Trophoblast cell (in vitro differentiated cells and primary cell): ENCODE results near the gene SETD3.

ENCODE experiments used
- DNase-seq, 2 donors: peaks; one replicate each; pipeline ENCODE4 v3.0.0-alpha.2; 2016
- H2AFZ ChIP-seq: 2 replicates; pipeline ENCODE4 v1.6.1; 2013; ENCODE audit warnings: low read length, moderate library complexity, mild to moderate bottlenecking; ENCODE audit not compliant: insufficient read depth, poor library complexity
- H2AK5ac ChIP-seq: 2 replicates; pipeline ENCODE4 v1.6.1; 2013; ENCODE audit warnings: mild to moderate bottlenecking, low read length
- H2BK120ac ChIP-seq: 2 replicates; pipeline ENCODE4 v1.6.1; 2013; ENCODE audit warnings: low read length, mild to moderate bottlenecking, moderate library complexity; ENCODE audit not compliant: insufficient read depth, poor library complexity
- H2BK12ac ChIP-seq: 2 replicates; pipeline ENCODE4 v1.6.1; 2013; ENCODE audit warnings: mild to moderate bottlenecking, low read length, moderate library complexity
- H2BK5ac ChIP-seq: 2 replicates; pipeline ENCODE4 v1.6.1; 2013; ENCODE audit warnings: low read length, low read depth, moderate library complexity, mild to moderate bottlenecking; ENCODE audit not compliant: poor library complexity
- H3K14ac ChIP-seq: 2 replicates; pipeline ENCODE4 v1.6.1; 2013; ENCODE audit warnings: mild to moderate bottlenecking, low read length
- H3K18ac ChIP-seq: 2 replicates; pipeline ENCODE4 v1.6.1; 2013; ENCODE audit warnings: mild to moderate bottlenecking, low read length
- H3K23ac ChIP-seq: 2 replicates; pipeline ENCODE4 v1.6.1; 2013; ENCODE audit warnings: low read length
- H3K27ac ChIP-seq: 2 replicates; pipeline ENCODE4 v1.5.1; 2013; ENCODE audit warnings: low read depth, mild to moderate bottlenecking, inconsistent platforms, low read length, moderate library complexity
- H3K27me3 ChIP-seq: 2 replicates; pipeline ENCODE4 v1.6.1; 2013; ENCODE audit warnings: inconsistent platforms, mild to moderate bottlenecking, low read length, moderate library complexity; ENCODE audit not compliant: insufficient read depth
- H3K36me3 ChIP-seq, 2 experiments: 1 replicate in 1 of 2; 2 replicates in 1 of 2; pipeline ENCODE4 v1.6.1; 2013; ENCODE audit warnings: low read length in 2 of 2, mild to moderate bottlenecking in 2 of 2, moderate library complexity in 1 of 2; ENCODE audit not compliant: insufficient read depth in 2 of 2, control insufficient read depth in 1 of 2
- H3K4ac ChIP-seq: 2 replicates; pipeline ENCODE4 v1.6.1; 2013; ENCODE audit warnings: low read depth, mild to moderate bottlenecking, low read length, moderate library complexity
- H3K4me1 ChIP-seq, 2 experiments: 1 replicate in 1 of 2; 2 replicates in 1 of 2; pipeline ENCODE4 v1.6.1; 2013; ENCODE audit warnings: low read length in 2 of 2, mild to moderate bottlenecking in 2 of 2, moderate library complexity in 1 of 2; ENCODE audit not compliant: insufficient read depth in 2 of 2, control insufficient read depth in 1 of 2
- H3K4me2 ChIP-seq: 2 replicates; pipeline ENCODE4 v1.6.1; 2013; ENCODE audit warnings: inconsistent platforms, mild to moderate bottlenecking, low read length, moderate library complexity
- H3K4me3 ChIP-seq: 2 replicates; pipeline ENCODE4 v1.5.1; 2013; ENCODE audit warnings: mild to moderate bottlenecking, low read depth, low read length, inconsistent platforms
- H3K79me1 ChIP-seq: one replicate; pipeline ENCODE4 v1.6.1; 2013; ENCODE audit warnings: low read length
- H3K79me2 ChIP-seq: 2 replicates; pipeline ENCODE4 v1.6.1; 2013; ENCODE audit warnings: low read length, mild to moderate bottlenecking; ENCODE audit not compliant: control insufficient read depth, insufficient read depth, poor library complexity
- H3K9ac ChIP-seq: 2 replicates; pipeline ENCODE4 v1.6.1; 2013; ENCODE audit warnings: mild to moderate bottlenecking, low read length
- H3K9me3 ChIP-seq: 2 replicates; pipeline ENCODE4 v1.6.1; 2013; ENCODE audit warnings: low read depth, mild to moderate bottlenecking, control low read depth, inconsistent platforms, low read length; ENCODE audit not compliant: insufficient read depth
- H4K12ac ChIP-seq: 2 replicates; pipeline ENCODE4 v1.6.1; 2013; ENCODE audit warnings: low read depth, mild to moderate bottlenecking, low read length, moderate library complexity
- H4K8ac ChIP-seq: 2 replicates; pipeline ENCODE4 v1.6.1; 2013; ENCODE audit warnings: low read depth, mild to moderate bottlenecking, low read length, moderate library complexity
- H4K91ac ChIP-seq: one replicate; pipeline ENCODE4 v1.6.1; 2013; ENCODE audit warnings: low read depth, mild to moderate bottlenecking, low read length, moderate library complexity
- WGBS: extraction: QIAGEN DNeasy Blood & Tissue Kit; methylation state at CpG from one replicate; pipeline ENCODE4 v1.1.7; 2013; ENCODE audit warnings: missing lambda C conversion rate; ENCODE audit not compliant: insufficient read length, insufficient coverage; ENCODE audit errors: extremely low coverage; 5-methylcytosine and 5-hydroxymethylcytosine counted together

Gene SETD3

GRCh38 chr14:99395909-99396530 is 84.6 kb downstream of the SETD3 start:
- Histone ChIP-seq H3K4ac (no peak overlapping the region), H3K4me3 (no peak overlapping the region), H3K27ac (no peak overlapping the region), H3K79me2 (no peaks in the 10 kb centered on the region), H2BK120ac (no peak overlapping the region), H4K12ac (no peak overlapping the region), H3K4me1 (no peaks in the 10 kb centered on the region), H3K79me1 (no peaks in the 10 kb centered on the region), H3K23ac (no peak overlapping the region), H3K14ac (no peak overlapping the region), H3K9me3 (no peaks in the 10 kb centered on the region), H2BK12ac (no peak overlapping the region), H3K9ac (no peak overlapping the region), H2AK5ac (no peak overlapping the region), H3K4me2 (no peak overlapping the region), H2BK5ac (no peak overlapping the region), H4K91ac (no peak overlapping the region), H3K18ac (no peak overlapping the region), H3K27me3 (no peaks in the 10 kb centered on the region), H3K36me3 (peaks cover 30 to 37% of the 10 kb centered on the region in 2 experiments), H4K8ac (no peak overlapping the region), H2AFZ (no peak overlapping the region)
- no CpG with 5 or more reads among the region's 10 CpGs for WGBS
- no peak for DNase-seq

- no peak overlapping the region for H3K4ac ChIP-seq
- H3K4me1 ChIP-seq = no peaks in the 10 kb centered on the region
- H3K27ac ChIP-seq = no peak overlapping the region
- H2AK5ac ChIP-seq = no peak overlapping the region
- H3K23ac ChIP-seq = no peak overlapping the region
- H3K4me3 ChIP-seq = no peak overlapping the region
- no peak overlapping the region for H4K12ac ChIP-seq
- H4K8ac ChIP-seq = no peak overlapping the region
- no peaks in the 10 kb centered on the region for H3K9me3 ChIP-seq
- H3K36me3 ChIP-seq = peaks cover 30 to 31% of the 10 kb centered on the region in 2 experiments
- no peak overlapping the region for H3K4me2 ChIP-seq
- DNase-seq = no peak
- peak overlapping the region; percentile 8 for H2BK5ac ChIP-seq
- H3K18ac ChIP-seq = no peak overlapping the region
- no peak overlapping the region for H3K9ac ChIP-seq
- H3K27me3 ChIP-seq = no peaks in the 10 kb centered on the region
- WGBS = no CpG with 5 or more reads among the region's 9 CpGs
- no peak overlapping the region for H2AFZ ChIP-seq
- no peak overlapping the region for H4K91ac ChIP-seq
- no peak overlapping the region for H2BK12ac ChIP-seq
- no peak overlapping the region for H2BK120ac ChIP-seq
- no peaks in the 10 kb centered on the region for H3K79me2 ChIP-seq
- no peaks in the 10 kb centered on the region for H3K79me1 ChIP-seq
- no peak overlapping the region for H3K14ac ChIP-seq
Measured at GRCh38 chr14:99394602-99395156, 86.0 kb downstream of the SETD3 start.

- peak; percentile 41 to 70 for DNase-seq
- H3K4ac ChIP-seq = no peak overlapping the region
- no peaks in the 10 kb centered on the region for H3K27me3 ChIP-seq
- no peak overlapping the region for H3K27ac ChIP-seq
- H2BK5ac ChIP-seq = no peak overlapping the region
- H4K12ac ChIP-seq = no peak overlapping the region
- H2BK120ac ChIP-seq = no peak overlapping the region
- no peaks in the 10 kb centered on the region for H3K9me3 ChIP-seq
- peaks cover 20 to 22% of the 10 kb centered on the region in 2 experiments for H3K36me3 ChIP-seq
- H3K4me3 ChIP-seq = no peak overlapping the region
- H2AK5ac ChIP-seq = no peak overlapping the region
- no peaks in the 10 kb centered on the region for H3K79me1 ChIP-seq
- H3K9ac ChIP-seq = no peak overlapping the region
- H3K14ac ChIP-seq = no peak overlapping the region
- H4K8ac ChIP-seq = no peak overlapping the region
- no peak overlapping the region for H2BK12ac ChIP-seq
- no peak overlapping the region for H3K23ac ChIP-seq
- no peak overlapping the region for H4K91ac ChIP-seq
- H2AFZ ChIP-seq = no peak overlapping the region
- no peak overlapping the region for H3K18ac ChIP-seq
- no peaks in the 10 kb centered on the region for H3K79me2 ChIP-seq
- peaks cover 2 to 3% of the 10 kb centered on the region in 2 experiments for H3K4me1 ChIP-seq
- WGBS = no CpG with 5 or more reads among the region's 12 CpGs
- H3K4me2 ChIP-seq = no peak overlapping the region
Measured at GRCh38 chr14:99393059-99393655, 87.5 kb downstream of the SETD3 start.

GRCh38 chr14:99391671-99392070 is 89.0 kb downstream of the SETD3 start:
- Histone ChIP-seq H4K91ac (no peak overlapping the region), H3K4ac (no peak overlapping the region), H3K4me3 (no peak overlapping the region), H3K4me1 (peaks cover 2 to 3% of the 10 kb centered on the region in 2 experiments), H3K9ac (no peak overlapping the region), H4K8ac (no peak overlapping the region), H2BK12ac (no peak overlapping the region), H3K79me2 (no peaks in the 10 kb centered on the region), H3K18ac (no peak overlapping the region), H3K79me1 (no peaks in the 10 kb centered on the region), H2BK120ac (no peak overlapping the region), H3K23ac (no peak overlapping the region), H3K14ac (no peak overlapping the region), H2AK5ac (no peak overlapping the region), H3K4me2 (no peak overlapping the region), H3K27me3 (no peaks in the 10 kb centered on the region), H4K12ac (no peak overlapping the region), H3K36me3 (peaks cover 12 to 15% of the 10 kb centered on the region in 2 experiments), H3K27ac (no peak overlapping the region), H2AFZ (no peak overlapping the region), H2BK5ac (no peak overlapping the region), H3K9me3 (no peaks in the 10 kb centered on the region)
- peak in 1 of 2 donors; percentile 40 for DNase-seq
- WGBS = no CpG with 5 or more reads among the region's 13 CpGs
